Ishikawa (cell line): ENCODE results near the gene DIP2B.

ENCODE experiments used
- CREB1 ChIP-seq: IDR thresholded peaks from 2 replicates; pipeline ENCODE4 v1.6.1; 2012; ENCODE audit warnings: low read depth
- EGR1 ChIP-seq: IDR thresholded peaks from 2 replicates; pipeline ENCODE4 v1.6.1; 2012
- EP300 ChIP-seq: IDR thresholded peaks from 2 replicates; pipeline ENCODE4 v1.6.1; 2012; ENCODE audit warnings: borderline replicate concordance
- NFIC ChIP-seq: IDR thresholded peaks from 2 replicates; pipeline ENCODE4 v1.6.1; 2012
- RAD21 ChIP-seq: IDR thresholded peaks from 2 replicates; pipeline ENCODE4 v1.6.1; 2012; ENCODE audit warnings: low read depth
- TAF1 ChIP-seq: IDR thresholded peaks from 2 replicates; pipeline ENCODE4 v1.6.1; 2012; ENCODE audit warnings: low read depth, mild to moderate bottlenecking
- TCF12 ChIP-seq: IDR thresholded peaks from 2 replicates; pipeline ENCODE4 v1.6.1; 2012; ENCODE audit warnings: low read depth
- YY1 ChIP-seq: IDR thresholded peaks from 2 replicates; pipeline ENCODE4 v1.6.1; 2012; ENCODE audit warnings: low read depth
- TF ChIP-seq, protein P1 (sequence below): IDR thresholded peaks from 2 replicates; pipeline ENCODE4 v1.6.1; 2012
- TF ChIP-seq, protein P2 (sequence below): IDR thresholded peaks from 2 replicates; pipeline ENCODE4 v1.6.1; 2012; ENCODE audit warnings: low read depth, mild to moderate bottlenecking
- TF ChIP-seq, protein P3 (sequence below): IDR thresholded peaks from 2 replicates; pipeline ENCODE4 v1.6.1; 2012

DNA sequence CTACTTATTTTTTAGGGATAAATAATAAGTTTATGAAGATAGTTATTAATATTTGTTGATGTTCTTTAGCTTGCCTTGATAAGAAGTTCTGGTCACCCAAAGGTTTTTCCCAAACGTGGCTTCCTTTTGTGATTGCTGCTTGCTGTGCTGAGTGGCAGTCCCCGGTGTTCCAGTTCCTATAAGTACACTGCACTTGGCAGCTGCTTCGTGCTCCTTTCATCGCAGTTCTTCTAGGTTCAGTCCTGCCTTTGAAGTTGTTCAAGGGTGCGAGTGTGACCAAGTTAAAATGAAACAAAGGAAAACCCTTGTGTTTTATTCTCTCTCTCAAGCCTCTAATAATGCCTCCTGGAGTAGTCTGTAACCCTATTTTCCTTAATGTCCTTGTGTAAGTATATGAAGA is 130.6 kb downstream of the DIP2B start:
- TF ChIP-seq, protein P1, sequence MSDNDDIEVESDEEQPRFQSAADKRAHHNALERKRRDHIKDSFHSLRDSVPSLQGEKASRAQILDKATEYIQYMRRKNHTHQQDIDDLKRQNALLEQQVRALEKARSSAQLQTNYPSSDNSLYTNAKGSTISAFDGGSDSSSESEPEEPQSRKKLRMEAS = no peak
- TF ChIP-seq, protein P2, sequence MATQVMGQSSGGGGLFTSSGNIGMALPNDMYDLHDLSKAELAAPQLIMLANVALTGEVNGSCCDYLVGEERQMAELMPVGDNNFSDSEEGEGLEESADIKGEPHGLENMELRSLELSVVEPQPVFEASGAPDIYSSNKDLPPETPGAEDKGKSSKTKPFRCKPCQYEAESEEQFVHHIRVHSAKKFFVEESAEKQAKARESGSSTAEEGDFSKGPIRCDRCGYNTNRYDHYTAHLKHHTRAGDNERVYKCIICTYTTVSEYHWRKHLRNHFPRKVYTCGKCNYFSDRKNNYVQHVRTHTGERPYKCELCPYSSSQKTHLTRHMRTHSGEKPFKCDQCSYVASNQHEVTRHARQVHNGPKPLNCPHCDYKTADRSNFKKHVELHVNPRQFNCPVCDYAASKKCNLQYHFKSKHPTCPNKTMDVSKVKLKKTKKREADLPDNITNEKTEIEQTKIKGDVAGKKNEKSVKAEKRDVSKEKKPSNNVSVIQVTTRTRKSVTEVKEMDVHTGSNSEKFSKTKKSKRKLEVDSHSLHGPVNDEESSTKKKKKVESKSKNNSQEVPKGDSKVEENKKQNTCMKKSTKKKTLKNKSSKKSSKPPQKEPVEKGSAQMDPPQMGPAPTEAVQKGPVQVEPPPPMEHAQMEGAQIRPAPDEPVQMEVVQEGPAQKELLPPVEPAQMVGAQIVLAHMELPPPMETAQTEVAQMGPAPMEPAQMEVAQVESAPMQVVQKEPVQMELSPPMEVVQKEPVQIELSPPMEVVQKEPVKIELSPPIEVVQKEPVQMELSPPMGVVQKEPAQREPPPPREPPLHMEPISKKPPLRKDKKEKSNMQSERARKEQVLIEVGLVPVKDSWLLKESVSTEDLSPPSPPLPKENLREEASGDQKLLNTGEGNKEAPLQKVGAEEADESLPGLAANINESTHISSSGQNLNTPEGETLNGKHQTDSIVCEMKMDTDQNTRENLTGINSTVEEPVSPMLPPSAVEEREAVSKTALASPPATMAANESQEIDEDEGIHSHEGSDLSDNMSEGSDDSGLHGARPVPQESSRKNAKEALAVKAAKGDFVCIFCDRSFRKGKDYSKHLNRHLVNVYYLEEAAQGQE = no peak
- TF ChIP-seq YY1 (no peak), EP300 (no peak), TAF1 (no peak), RAD21 (no peak), NFIC (no peak), CREB1 (no peak), EGR1 (no peak), TCF12 (no peak)
- TF ChIP-seq, protein P3, sequence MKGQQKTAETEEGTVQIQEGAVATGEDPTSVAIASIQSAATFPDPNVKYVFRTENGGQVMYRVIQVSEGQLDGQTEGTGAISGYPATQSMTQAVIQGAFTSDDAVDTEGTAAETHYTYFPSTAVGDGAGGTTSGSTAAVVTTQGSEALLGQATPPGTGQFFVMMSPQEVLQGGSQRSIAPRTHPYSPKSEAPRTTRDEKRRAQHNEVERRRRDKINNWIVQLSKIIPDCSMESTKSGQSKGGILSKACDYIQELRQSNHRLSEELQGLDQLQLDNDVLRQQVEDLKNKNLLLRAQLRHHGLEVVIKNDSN = no peak
